K562 (cell line): Measurements from ENCODE around the gene SART3. TPM values are rescaled to one million over a fixed set of nuclear protein-coding genes. Genes with fewer than 3 reads are reported as not detected.

Source experiments
- EP400 ChIP-seq: fragments of 450-650 bp; IDR thresholded peaks from 2 replicates; pipeline ENCODE4 v1.6.1; 2017; ENCODE audit warnings: antibody characterized with exemption, mild to moderate bottlenecking, moderate library complexity
- HDAC1 ChIP-seq, 2 experiments: fragments of 450-650 bp; IDR thresholded peaks; 2 replicates each; pipeline ENCODE4 v1.6.1; 2016 to 2017; ENCODE audit warnings: inconsistent platforms in 1 of 2, mild to moderate bottlenecking in 1 of 2, moderate library complexity in 1 of 2
- JUN ChIP-seq, 2 experiments: sonication (generic) in 1 of 2; formaldehyde crosslinking in 1 of 2; IDR thresholded peaks; 2 replicates each; pipeline versions ENCODE4 v1.6.1 to v1.8.0; 2012 to 2022; ENCODE audit warnings: borderline replicate concordance in 2 of 2, mild to moderate bottlenecking in 2 of 2, improper control_type of control experiment in 1 of 2, low read depth in 1 of 2, low read length in 1 of 2, missing genetic modification reagents in 1 of 2
- RBM39 ChIP-seq: fragments of 200-400 bp; formaldehyde crosslinking; optimal IDR thresholded peaks from 2 replicates; pipeline ENCODE3; 2018; ENCODE audit warnings: low read depth, low read length
- TEAD1 ChIP-seq, 2 experiments: fragments of 450-650 bp in 1 of 2; sonication (generic) in 1 of 2; formaldehyde crosslinking; IDR thresholded peaks; 2 replicates each; pipeline versions ENCODE4 v1.4.0 to v1.8.0; 2020 to 2022; ENCODE audit warnings: mild to moderate bottlenecking in 2 of 2, missing genetic modification reagents in 1 of 2
- ZNF518B ChIP-seq: fragments of 250-450 bp; sonication (Bioruptor Pico); IDR thresholded peaks from 2 replicates; pipeline ENCODE4 v1.5.0; 2021; ENCODE audit warnings: mild to moderate bottlenecking, moderate library complexity
- polyA plus RNA-seq, 8 experiments: library from polyadenylated mRNA; depleted of rRNA in 4 of 8; stranded (reverse) in 5 of 8; unstranded in 3 of 8; fragments of >200 nt; fragmentation: Nextera tagmentation in 2 of 8; fragmentation: Illumina TruSeq in 1 of 8; extraction: Ambion mirVana in 2 of 8; extraction: Trizol in 1 of 8; gene quantifications; 2 replicates each; pipeline versions ENCODE4 v1.2.1 to v1.2.3, GENCODE V29; 2011 to 2014; ENCODE audit warnings: inconsistent platforms in 1 of 8, missing spikeins in 1 of 8
- total RNA-seq, 7 experiments: library from RNA; depleted of rRNA in 6 of 7; stranded (reverse); fragments of >200 nt in 6 of 7; fragmentation: Illumina TruSeq in 2 of 7; extraction: Trizol in 2 of 7; gene quantifications; 2 replicates each; pipeline versions ENCODE4 v1.2.1 to v1.2.3, GENCODE V29; 2011 to 2021; ENCODE audit warnings: low replicate concordance in 1 of 7
- TF ChIP-seq, protein P1 (sequence below): sonication (generic); formaldehyde crosslinking; IDR thresholded peaks from 2 replicates; pipeline ENCODE4 v1.8.0; 2022; ENCODE audit warnings: mild to moderate bottlenecking, missing genetic modification reagents
- TF ChIP-seq, protein P2 (sequence below): fragments of 450-650 bp; IDR thresholded peaks from 2 replicates; pipeline ENCODE4 v1.6.1; 2016; ENCODE audit warnings: borderline replicate concordance
- TF ChIP-seq, protein P3 (sequence below): fragments of 450-650 bp; IDR thresholded peaks from 2 replicates; pipeline ENCODE4 v1.6.1; 2017; ENCODE audit warnings: antibody characterized with exemption, mild to moderate bottlenecking

Gene SART3
- total and polyA plus RNA-seq, 9 of the 15 experiments (the other 6 are each of a cell fraction or from before 2014, with no cell fraction given): 8.9 to 167 (median 56.7) TPM

DNA sequence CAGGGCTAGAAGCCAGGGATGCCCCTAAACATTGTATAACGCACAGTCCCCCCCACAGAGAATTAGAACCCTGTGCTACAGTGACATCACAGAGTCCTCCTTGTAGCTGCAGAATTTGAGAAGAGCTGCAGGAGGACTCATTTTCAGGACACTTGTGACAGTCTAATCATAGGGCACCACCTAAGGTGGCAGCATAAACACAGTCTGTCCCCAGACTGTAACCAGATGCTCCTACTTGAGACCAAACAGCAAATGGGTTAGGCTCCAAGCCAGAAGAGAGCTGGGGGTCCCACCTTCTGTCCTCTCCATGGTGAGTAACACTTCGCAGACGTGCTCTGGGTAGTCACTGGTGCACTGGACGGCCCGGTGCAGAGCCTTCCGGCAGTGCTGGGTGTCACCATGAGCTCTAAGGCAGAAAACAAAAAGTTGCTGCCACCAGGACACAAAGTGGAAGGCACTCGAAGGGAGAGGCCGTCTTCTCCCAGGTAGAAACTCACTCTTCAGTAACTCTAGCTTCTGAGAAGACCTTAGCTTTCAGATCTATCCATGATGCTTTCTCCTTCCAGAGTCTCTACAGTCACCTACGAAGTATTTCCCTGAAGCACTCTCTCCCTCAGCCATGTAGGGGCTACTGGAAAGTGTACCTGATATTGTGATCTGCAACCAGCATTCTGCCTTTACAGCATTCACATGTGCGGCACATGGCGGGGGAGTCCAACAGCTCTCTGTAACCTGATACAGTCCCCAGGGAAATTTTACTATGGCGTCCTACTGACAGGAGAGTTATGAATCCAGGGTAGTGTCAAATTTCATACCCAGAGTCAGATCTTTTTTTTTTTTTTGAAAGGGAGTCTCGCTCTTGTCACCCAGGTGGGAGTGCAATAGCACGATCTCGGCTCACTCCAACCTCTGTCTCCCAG lies 28.8 kb downstream of the SART3 start (continued):
- TF ChIP-seq, protein P1, sequence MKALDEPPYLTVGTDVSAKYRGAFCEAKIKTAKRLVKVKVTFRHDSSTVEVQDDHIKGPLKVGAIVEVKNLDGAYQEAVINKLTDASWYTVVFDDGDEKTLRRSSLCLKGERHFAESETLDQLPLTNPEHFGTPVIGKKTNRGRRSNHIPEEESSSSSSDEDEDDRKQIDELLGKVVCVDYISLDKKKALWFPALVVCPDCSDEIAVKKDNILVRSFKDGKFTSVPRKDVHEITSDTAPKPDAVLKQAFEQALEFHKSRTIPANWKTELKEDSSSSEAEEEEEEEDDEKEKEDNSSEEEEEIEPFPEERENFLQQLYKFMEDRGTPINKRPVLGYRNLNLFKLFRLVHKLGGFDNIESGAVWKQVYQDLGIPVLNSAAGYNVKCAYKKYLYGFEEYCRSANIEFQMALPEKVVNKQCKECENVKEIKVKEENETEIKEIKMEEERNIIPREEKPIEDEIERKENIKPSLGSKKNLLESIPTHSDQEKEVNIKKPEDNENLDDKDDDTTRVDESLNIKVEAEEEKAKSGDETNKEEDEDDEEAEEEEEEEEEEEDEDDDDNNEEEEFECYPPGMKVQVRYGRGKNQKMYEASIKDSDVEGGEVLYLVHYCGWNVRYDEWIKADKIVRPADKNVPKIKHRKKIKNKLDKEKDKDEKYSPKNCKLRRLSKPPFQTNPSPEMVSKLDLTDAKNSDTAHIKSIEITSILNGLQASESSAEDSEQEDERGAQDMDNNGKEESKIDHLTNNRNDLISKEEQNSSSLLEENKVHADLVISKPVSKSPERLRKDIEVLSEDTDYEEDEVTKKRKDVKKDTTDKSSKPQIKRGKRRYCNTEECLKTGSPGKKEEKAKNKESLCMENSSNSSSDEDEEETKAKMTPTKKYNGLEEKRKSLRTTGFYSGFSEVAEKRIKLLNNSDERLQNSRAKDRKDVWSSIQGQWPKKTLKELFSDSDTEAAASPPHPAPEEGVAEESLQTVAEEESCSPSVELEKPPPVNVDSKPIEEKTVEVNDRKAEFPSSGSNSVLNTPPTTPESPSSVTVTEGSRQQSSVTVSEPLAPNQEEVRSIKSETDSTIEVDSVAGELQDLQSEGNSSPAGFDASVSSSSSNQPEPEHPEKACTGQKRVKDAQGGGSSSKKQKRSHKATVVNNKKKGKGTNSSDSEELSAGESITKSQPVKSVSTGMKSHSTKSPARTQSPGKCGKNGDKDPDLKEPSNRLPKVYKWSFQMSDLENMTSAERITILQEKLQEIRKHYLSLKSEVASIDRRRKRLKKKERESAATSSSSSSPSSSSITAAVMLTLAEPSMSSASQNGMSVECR (CRISPR knock-in tag): peak; percentile 46; the same call in 1 of the 2 replicates
- TF ChIP-seq, protein P2, sequence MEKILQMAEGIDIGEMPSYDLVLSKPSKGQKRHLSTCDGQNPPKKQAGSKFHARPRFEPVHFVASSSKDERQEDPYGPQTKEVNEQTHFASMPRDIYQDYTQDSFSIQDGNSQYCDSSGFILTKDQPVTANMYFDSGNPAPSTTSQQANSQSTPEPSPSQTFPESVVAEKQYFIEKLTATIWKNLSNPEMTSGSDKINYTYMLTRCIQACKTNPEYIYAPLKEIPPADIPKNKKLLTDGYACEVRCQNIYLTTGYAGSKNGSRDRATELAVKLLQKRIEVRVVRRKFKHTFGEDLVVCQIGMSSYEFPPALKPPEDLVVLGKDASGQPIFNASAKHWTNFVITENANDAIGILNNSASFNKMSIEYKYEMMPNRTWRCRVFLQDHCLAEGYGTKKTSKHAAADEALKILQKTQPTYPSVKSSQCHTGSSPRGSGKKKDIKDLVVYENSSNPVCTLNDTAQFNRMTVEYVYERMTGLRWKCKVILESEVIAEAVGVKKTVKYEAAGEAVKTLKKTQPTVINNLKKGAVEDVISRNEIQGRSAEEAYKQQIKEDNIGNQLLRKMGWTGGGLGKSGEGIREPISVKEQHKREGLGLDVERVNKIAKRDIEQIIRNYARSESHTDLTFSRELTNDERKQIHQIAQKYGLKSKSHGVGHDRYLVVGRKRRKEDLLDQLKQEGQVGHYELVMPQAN: peak; percentile 47; the same call in 1 of the 2 replicates
- TF ChIP-seq JUN (IDR thresholded peaks at IDR 0.05; ENCODE audit: borderline replicate concordance, low read depth, low read length) (peak; percentile 12; the same call in 1 of the 2 replicates), JUN (CRISPR knock-in tag; IDR thresholded peaks at IDR 0.05; ENCODE audit: borderline replicate concordance) (no peak), EP400 (peak; percentile 71; the same call in 1 of the 2 replicates), HDAC1 (IDR thresholded peaks at IDR 0.05) (0 out of 4 replicates have a peak, but pooled peaks of 1 of the 2 experiments have one; percentile 46), ZNF518B (CRISPR knock-in tag) (no peak), RBM39 (no peak), TEAD1 (CRISPR knock-in tag; IDR thresholded peaks at IDR 0.05) (0 out of 4 replicates have a peak, but pooled peaks of 1 of the 2 experiments have one; percentile 39)
- TF ChIP-seq, protein P3, sequence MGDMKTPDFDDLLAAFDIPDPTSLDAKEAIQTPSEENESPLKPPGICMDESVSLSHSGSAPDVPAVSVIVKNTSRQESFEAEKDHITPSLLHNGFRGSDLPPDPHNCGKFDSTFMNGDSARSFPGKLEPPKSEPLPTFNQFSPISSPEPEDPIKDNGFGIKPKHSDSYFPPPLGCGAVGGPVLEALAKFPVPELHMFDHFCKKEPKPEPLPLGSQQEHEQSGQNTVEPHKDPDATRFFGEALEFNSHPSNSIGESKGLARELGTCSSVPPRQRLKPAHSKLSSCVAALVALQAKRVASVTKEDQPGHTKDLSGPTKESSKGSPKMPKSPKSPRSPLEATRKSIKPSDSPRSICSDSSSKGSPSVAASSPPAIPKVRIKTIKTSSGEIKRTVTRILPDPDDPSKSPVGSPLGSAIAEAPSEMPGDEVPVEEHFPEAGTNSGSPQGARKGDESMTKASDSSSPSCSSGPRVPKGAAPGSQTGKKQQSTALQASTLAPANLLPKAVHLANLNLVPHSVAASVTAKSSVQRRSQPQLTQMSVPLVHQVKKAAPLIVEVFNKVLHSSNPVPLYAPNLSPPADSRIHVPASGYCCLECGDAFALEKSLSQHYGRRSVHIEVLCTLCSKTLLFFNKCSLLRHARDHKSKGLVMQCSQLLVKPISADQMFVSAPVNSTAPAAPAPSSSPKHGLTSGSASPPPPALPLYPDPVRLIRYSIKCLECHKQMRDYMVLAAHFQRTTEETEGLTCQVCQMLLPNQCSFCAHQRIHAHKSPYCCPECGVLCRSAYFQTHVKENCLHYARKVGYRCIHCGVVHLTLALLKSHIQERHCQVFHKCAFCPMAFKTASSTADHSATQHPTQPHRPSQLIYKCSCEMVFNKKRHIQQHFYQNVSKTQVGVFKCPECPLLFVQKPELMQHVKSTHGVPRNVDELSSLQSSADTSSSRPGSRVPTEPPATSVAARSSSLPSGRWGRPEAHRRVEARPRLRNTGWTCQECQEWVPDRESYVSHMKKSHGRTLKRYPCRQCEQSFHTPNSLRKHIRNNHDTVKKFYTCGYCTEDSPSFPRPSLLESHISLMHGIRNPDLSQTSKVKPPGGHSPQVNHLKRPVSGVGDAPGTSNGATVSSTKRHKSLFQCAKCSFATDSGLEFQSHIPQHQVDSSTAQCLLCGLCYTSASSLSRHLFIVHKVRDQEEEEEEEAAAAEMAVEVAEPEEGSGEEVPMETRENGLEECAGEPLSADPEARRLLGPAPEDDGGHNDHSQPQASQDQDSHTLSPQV: peak; percentile 74; the same call in 1 of the 2 replicates
